Amniotic stem cell (primary cell): ENCODE data around the gene ELMO3.

Source experiments
- DNase-seq: peaks from one replicate; lab custom pipeline; 2025; lab: John Stamatoyannopoulos, UW

Gene ELMO3

DNA sequence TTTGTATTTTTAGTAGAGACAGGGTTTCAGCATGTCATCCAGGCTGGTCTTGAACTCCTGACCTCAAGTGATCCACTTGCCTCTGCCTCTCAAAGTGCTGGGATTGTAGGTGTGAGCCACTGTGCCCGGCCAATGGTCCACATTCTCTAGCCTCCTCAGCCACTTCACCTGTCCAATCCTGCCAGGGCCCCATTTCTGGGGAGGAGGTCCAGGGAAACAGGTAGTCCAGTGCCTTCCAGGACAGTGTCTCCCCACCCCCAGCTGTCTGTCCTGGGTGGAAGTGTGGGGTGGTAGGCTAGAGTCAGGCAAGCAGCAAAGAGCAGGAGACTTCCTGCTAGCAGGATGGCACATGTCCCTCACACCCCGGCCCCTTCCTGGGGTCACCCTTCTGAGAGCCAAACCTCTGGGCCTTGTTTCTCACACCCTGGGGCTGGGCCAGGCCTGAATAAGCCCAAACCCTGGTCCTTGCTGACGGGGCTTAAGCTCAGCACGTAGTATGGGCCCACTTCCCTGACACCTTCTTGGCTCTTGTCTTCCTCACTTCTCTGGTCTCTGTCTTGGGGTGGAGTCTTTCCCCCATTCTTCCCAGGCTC lies 43.3 kb downstream of the ELMO3 start:
- no peak for DNase-seq

DNA sequence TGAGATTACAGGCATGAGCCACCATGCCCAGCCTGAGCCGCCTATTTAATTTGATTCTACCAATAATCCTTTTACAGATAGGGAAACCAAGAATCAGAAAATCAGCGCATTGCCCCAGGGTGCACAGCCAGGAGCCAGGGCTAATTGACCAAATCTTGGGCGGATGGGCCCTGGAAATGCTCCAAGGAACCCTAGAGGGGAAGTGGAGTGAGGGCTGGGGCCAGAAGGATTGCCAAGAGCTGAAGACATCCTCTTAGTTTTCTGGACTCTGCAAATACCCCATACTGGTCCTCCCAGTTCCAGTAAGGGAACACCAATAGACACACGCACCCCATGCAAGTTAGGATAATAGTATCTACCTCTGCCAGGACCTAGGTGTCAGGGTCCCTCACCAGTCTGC lies 44.5 kb downstream of the ELMO3 start:
- no peak for DNase-seq

DNA sequence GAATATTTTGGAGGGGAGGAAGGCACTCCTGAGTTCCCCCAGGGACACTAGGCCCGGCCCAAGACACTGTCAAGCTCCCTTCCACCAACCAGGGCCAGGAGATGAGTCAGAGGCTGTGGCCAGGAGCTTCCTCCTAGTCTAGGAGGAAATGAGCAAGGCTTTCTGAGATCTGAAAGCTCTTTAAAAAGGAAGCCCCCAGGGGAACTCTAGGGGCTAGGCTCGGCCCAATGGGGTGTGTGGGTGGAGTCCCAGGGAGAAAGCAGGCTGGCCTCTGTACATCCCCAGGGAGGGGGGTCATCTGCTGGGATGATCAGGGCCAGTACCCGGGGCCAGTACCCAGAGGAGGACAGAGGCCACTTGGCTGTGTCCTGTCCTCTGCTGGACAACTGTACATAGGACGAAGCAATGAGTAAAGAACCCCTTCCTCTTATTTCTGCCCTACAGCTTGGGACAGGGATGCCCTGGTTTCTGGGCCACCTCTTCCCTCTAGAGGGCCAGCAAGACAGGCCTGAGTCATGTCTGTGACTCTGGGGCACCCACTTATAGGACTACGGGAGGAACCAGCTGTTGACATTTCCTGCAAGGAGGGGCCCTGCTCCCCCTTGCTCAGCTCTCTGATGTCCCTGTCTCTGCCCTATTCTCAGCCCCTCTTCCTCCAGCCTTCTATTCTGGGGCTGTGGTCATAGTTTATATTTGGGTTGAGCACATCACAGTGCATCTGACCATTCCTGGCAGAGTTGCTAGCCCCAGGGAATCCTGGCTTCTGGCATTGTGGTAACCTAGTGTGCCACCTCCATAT lies 45.7 kb downstream of the ELMO3 start:
- peak; percentile 83 for DNase-seq

DNA sequence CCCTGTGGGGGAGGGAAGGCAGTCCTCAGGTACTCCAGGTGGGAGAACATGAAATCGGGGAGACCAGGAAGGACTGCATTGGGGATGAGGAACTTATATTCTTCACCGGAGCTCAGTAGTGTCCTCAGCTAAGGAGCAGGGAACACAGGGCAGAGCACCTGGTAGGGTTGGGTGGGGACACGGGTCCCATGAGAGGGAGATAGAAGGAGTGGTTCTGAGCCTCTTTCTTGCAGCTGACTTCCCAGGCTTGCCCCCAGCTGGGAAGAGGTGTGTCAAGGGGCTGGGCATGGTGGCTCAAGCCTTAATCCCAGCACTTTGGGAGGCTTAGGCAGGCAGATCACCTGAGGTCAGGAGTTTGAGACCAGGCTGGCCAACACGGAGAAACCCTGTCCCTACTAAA lies 46.3 kb downstream of the ELMO3 start:
- DNase-seq = no peak

DNA sequence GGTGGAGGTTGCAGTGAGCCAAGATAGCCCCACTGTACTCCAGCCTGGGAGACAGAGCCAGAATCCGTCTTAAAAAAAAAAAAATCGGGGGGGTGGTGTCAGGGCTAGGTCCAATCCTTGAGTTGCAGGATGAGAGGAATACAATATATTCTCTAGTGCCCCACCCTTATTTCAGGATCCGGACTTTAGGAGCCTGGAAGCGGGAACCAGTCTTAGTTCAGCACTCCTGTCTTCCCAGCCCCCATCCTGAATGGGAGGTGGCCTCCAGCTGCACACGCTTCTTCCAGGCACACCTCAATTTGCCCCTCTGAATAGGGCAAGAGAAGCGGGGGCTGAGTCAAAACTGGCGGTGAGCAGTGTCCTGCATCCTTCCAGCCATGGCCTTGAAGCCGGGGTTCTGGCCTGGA lies 46.7 kb downstream of the ELMO3 start:
- DNase-seq = no peak

DNA sequence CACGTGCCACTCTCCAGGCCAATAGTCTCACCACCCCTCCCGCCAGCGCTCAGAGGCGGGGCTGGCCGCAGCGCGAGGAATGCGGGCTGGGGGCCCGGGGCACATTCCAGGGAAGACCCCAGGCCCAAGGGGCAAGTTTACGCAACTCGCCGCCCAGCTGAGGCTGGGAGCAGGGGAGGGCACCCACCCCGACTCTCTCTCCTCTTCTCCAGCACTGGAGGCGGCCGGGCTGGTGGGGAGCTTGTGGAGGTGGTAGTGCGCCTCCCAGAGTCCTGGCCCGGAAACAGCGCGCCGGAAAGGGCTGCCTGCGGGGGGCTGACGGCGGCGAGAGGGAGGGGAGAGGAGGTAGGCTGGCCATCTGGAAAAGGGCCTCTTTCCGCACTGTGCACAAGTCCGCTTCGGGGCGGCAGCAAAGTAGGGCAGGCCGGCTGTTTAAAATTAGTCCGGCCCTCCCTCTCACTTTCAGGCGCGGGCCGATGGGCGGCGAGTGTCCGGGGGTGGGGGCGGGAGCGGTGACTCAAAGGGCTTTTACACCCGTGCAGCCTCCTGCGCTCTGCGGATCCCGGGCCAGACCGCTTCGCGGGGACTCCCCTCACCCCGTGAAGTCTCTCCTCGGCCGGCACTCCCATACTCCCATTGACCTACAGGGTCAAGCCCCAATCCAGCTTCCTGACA lies 47.3 kb downstream of the ELMO3 start:
- DNase-seq = peak; percentile 49

DNA sequence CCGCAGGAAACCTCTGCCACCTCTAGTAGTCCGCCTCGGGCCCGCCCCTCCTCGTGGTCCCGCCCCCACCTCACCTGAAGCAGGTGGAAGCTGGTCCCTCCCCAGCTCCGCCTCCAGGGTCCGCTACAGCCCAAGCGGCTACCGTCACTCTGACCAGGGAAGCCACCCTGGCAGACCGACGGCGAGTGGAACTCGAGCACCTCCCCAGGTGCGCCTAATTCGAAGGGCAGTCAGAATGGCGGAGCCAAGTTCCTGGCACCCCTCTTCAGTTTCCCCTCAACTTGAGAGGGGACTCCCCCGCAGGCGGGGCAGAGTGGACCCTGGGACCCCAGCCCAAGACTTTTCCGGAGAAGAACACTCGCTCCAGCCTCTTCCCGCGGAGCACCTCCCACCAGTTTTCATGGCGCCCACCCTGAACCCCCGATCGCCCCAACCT lies 47.8 kb downstream of the ELMO3 start:
- DNase-seq = no peak

DNA sequence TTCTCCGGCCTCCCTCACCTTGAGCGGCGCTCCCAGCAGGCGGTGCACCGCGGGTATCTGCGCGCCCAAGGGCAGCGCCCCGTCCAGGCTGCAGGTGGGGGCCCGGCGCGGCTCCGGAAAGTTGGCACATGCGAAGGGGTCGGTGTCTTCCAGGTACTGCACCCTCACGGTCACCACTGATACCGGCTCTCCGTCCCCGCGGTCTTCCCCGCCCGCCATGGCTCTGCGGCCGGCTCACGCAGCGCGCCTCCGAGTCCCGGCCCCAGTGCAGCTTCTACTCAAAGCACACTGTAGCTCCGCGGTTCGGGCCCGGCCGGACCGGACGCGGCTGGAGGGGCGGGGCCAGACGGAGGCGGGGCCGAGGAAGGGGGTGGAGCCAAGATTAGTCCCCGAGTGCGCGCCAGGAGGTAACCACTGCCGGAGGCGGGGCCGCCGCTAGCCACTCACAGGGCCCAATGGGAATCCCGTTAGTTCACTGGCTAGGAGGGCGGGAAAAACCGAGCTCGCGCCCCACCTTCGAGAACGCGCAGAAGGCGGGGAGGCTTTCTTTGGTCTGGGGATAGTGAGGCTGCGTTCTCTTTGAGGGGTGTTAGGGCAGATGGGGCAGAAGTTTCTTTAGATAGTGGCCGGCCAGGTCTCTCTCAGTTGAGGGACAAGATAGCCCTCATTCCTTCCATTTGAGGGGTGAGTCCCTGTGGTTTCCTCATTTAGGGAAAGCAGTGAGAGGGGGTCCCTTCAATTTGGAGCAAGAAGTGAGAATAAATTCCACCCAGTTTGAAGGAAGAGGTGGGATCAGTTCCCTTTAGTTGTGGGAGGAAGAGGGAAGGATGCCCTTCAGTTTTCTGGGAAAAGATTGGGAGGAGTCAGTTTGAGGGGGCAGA lies 48.5 kb downstream of the ELMO3 start, which contains the start of gene FHOD1:
Gene FHOD1, minus strand, starts transcription at position 290 of the 881 bp plus-strand sequence. Its CDS starts 71 bp downstream, at position 219.
- DNase-seq = peak; percentile 94

DNA sequence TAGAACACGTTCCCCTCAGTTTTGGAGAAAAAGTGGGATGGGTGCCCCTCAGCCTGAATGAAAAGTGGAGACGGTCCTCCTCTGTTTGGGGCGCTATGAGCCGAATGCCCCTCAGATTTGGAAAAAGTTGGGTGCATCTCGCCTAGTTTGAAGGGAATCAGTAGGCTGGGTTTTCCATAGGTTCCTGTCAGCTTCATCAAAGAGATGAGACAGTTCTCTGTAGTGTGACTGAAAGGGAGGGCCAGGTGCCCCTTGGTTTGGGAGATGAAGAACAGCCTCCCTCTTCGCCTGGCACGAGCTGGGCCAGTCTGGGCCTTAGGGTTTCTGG lies 49.1 kb downstream of the ELMO3 start:
- no peak for DNase-seq

DNA sequence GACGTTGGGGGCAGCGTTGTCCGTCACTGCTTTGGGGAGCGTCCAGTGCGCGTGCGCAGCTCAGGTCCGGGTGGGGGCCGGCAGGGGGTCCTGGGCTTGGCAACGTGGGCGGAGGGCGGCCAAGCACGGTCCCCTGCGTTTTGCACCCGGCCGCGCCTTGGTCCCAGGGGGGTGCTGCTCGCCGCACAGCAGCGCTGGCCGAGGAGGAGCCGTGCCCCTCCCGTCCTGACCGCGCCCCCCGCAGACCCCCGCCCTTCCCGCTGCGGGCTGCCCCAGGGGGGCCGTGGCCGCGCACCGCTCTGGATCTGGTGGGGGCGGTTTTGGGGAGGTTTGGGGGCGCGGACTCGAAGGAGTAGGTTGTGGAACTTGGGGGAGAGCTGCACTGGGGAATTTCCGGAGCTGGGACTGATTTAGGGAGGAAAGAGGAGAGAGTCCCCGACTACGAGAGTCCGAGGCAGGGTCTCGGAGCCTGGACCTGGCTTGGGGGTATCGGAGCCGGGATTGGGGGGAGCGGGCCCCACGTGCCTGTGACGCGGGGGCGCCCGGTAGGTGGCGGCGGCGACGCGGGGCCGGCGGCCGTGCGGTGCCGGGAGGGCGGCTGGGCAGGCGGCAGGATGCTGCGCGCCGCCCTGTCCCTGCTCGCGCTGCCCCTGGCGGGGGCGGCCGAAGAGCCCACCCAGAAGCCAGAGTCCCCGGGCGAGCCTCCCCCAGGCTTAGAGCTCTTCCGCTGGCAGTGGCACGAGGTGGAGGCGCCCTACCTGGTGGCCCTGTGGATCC lies 49.7 kb downstream of the ELMO3 start, which contains the start of gene SLC9A5:
Gene SLC9A5, plus strand, starts transcription at position 579 of the 777 bp plus-strand sequence. Its CDS starts 36 bp downstream, at position 615.
- no peak for DNase-seq

DNA sequence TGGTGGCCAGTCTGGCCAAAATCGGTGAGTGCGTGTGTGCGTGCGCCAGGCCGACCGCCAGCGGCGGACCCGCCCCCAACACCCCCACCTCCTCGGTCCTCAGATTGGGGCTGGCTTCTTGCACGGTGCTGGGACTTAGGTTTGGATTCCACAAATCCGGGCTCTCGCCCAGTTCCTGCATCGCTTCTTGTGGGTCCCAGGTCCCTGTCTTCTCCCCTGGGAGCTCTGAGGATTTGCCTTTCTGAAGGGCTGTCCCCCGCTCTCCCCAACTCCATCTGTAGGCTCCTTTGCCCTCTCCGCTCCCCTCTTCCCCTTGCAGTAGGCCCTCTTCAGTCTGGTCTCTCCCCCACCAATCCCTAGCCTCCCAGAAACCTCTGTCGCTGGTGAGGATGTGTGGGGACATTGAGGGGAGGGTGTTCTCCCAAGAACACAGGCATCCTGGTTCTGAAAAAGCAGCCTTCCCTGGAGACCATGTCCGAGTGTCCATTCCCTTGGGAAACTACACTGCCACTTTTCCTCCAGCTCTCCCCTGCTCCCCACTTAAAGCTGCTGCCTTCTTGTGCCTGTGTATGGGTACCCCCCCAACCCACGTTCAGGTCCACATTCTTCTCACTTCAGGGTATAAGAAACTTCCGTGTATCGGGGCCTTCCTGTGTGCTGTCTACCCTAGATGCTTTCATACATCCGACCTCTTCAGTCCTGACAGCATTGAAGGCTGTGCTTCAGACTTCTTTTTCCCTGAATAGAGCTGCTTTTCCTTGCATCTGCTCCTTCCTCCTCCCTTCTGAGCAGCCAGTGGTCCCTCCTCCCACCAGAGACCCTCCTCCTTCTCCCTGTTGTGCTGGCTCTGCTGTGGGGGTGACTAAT lies 50.5 kb downstream of the ELMO3 start:
- no peak for DNase-seq

DNA sequence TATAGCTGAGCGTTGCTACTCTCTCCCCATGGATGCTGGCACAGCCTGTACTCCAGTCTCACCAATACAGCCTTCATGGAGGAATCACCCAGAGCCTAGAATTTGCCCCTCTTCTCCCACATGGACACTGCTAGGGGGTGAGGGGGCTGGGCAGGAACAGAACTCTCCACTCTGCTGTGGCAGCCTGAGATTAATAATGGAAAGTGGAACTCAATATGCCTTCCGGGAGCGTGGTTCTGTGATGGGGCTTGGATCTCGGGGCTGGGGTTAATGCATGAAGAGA lies 51.1 kb downstream of the ELMO3 start:
- DNase-seq = no peak

DNA sequence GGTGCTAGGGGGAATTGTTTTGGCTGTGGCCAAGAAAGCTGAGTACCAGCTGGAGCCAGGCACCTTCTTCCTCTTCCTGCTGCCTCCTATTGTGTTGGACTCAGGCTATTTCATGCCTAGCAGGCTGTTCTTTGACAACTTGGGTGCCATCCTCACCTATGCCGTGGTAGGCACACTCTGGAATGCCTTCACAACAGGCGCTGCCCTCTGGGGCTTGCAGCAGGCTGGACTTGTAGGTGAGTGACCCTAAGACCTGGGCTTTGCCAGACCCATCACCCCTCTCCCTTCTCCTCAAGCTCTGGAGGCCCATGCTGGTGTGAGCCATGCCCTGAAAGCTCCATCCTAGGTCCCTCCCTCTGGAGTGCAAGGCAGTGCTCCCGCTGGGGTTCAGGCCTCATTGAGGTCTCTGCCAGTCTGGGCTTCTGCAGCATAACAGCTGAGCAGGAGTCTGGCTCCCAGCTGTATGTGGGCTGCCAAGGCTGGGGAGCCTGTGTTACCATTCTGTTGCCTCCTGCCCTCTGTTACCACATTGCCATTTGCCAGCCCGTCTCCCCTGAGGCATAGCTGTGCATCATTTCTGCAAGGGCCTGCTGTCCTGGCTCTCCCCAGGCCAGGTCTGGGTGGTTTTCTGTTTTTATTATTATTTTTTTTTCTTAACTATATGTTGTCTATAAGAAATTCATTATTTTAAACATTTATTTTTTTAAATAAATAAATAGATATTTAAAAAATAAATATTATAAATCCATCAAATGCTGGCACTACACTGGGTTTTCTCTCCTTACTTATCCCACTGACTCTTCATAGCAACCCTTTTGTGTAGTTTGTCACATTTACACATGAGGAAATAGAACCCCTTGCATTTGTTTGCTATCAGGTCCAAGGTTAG lies 53.9 kb downstream of the ELMO3 start:
- no peak for DNase-seq
